ENCODE data around the gene FBXO10. TPM values are rescaled to one million over a fixed set of nuclear protein-coding genes. Genes with fewer than 3 reads are reported as not detected.

FBXO10 gene
- total and polyA plus RNA-seq, 10 of the 15 experiments (the other 5 are each of a cell fraction or from before 2014, with no cell fraction given): 1.6 to 17.2 (median 9.6) TPM

DNA sequence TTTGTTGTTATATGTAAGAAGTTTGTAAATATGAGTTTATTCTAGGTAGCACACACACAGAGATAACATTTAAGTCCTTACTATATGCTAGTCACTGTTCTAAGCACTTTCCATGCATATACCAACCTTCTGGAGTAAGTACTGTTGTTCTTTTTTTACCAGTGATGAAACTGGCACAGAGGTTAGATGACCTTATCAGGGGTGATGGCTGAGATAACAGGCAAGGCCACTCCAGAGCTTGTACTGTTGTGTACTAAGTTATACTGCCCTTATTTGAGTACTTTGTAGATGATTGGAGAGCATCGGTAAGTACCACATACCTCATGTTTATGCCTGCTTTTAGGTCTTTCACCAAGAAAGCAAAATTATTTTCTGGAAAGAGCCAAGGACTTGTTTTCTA, 84.2 kb downstream of the FBXO10 start:
- Histone ChIP-seq H3K4me3 (no peak overlapping the region), H3K27ac (ENCODE audit: control insufficient read depth, insufficient read depth) (no peak overlapping the region), H3K4me2 (ENCODE audit: control insufficient read depth, insufficient read depth) (no peak overlapping the region), H3K4me1 (ENCODE audit: control insufficient read depth, insufficient read depth, low read length) (peaks cover 7% of the 10 kb centered on the region), H3K9ac (ENCODE audit: control insufficient read depth, insufficient read depth, low read length) (no peak overlapping the region), H3K9me3 (replicated peaks; ENCODE audit: control insufficient read depth, insufficient read depth, low read length) (no peaks in the 10 kb centered on the region), H2AFZ (ENCODE audit: control insufficient read depth, low read depth, low read length) (no peak overlapping the region), H3K36me3 (ENCODE audit: control insufficient read depth in 2 of 2, insufficient read depth in 2 of 2, low read length in 1 of 2) (peaks cover 18 to 35% of the 10 kb centered on the region in 2 experiments), H3K27me3 (replicated peaks in 1 of 2; ENCODE audit: control insufficient read depth in 2 of 2, insufficient read depth in 2 of 2, low read length in 1 of 2) (no peaks in the 10 kb centered on the region), H3K79me2 (ENCODE audit: control insufficient read depth, insufficient read depth, low read length) (peaks cover 17% of the 10 kb centered on the region), H4K20me1 (ENCODE audit: control insufficient read depth, insufficient read depth) (no peaks in the 10 kb centered on the region)
- ChIA-PET SMC1A (ENCODE audit: uncharacterized antibody, unreplicated experiment) (interaction anchor here (1.4 kb wide), 1 partner anchor 83 kb away, joined by 3 read pairs; no protein-coding TSS in a partner anchor), POLR2A (no interaction called here), CTCF (no interaction called here), RAD21 (ENCODE audit: unreplicated experiment) (no interaction called here)
- BruUV-seq (replicated peaks): no TSS peak
- 100% methylated on average over 1 of the region's 1 CpG for WGBS (ENCODE audit: insufficient coverage, insufficient replicate concordance, low lambda C conversion rate, missing lambda C conversion rate)
- no peak for FAIRE-seq
- no peak for TF ChIP-seq EED (IDR thresholded peaks at IDR 0.05; ENCODE audit: low read depth)
- TF ChIP-seq, protein P1, sequence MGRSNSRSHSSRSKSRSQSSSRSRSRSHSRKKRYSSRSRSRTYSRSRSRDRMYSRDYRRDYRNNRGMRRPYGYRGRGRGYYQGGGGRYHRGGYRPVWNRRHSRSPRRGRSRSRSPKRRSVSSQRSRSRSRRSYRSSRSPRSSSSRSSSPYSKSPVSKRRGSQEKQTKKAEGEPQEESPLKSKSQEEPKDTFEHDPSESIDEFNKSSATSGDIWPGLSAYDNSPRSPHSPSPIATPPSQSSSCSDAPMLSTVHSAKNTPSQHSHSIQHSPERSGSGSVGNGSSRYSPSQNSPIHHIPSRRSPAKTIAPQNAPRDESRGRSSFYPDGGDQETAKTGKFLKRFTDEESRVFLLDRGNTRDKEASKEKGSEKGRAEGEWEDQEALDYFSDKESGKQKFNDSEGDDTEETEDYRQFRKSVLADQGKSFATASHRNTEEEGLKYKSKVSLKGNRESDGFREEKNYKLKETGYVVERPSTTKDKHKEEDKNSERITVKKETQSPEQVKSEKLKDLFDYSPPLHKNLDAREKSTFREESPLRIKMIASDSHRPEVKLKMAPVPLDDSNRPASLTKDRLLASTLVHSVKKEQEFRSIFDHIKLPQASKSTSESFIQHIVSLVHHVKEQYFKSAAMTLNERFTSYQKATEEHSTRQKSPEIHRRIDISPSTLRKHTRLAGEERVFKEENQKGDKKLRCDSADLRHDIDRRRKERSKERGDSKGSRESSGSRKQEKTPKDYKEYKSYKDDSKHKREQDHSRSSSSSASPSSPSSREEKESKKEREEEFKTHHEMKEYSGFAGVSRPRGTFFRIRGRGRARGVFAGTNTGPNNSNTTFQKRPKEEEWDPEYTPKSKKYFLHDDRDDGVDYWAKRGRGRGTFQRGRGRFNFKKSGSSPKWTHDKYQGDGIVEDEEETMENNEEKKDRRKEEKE (IDR thresholded peaks at IDR 0.05): no peak
- TF ChIP-seq CREB1 (IDR thresholded peaks at IDR 0.05; ENCODE audit: low read depth): no peak
- no peak for TF ChIP-seq NRF1 (conservative IDR thresholded peaks at IDR 0.05; ENCODE audit: low read depth, low read length)
- TF ChIP-seq, protein P2, sequence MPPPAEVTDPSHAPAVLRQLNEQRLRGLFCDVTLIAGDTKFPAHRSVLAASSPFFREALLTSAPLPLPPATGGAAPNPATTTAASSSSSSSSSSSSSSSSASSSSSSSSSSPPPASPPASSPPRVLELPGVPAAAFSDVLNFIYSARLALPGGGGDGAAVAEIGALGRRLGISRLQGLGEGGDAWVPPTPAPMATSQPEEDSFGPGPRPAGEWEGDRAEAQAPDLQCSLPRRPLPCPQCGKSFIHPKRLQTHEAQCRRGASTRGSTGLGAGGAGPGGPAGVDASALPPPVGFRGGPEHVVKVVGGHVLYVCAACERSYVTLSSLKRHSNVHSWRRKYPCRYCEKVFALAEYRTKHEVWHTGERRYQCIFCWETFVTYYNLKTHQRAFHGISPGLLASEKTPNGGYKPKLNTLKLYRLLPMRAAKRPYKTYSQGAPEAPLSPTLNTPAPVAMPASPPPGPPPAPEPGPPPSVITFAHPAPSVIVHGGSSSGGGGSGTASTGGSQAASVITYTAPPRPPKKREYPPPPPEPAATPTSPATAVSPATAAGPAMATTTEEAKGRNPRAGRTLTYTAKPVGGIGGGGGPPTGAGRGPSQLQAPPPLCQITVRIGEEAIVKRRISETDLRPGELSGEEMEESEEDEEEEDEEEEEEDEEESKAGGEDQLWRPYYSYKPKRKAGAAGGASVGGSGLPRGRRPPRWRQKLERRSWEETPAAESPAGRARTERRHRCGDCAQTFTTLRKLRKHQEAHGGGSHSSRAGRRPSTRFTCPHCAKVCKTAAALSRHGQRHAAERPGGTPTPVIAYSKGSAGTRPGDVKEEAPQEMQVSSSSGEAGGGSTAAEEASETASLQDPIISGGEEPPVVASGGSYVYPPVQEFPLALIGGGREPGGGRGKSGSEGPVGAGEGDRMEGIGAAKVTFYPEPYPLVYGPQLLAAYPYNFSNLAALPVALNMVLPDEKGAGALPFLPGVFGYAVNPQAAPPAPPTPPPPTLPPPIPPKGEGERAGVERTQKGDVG (CRISPR knock-in tag; IDR thresholded peaks at IDR 0.05): no peak
- no peak for TF ChIP-seq CBX3 (IDR thresholded peaks at IDR 0.05; ENCODE audit: borderline replicate concordance, low read depth)
- no peak for TF ChIP-seq ASH2L (IDR thresholded peaks at IDR 0.05; ENCODE audit: borderline replicate concordance, low read depth)
- TF ChIP-seq, protein P3, sequence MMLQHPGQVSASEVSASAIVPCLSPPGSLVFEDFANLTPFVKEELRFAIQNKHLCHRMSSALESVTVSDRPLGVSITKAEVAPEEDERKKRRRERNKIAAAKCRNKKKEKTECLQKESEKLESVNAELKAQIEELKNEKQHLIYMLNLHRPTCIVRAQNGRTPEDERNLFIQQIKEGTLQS (IDR thresholded peaks at IDR 0.05; ENCODE audit: borderline replicate concordance, extremely low read depth, low read depth, low read length): no peak
- ATAC-seq: no peak
- intact Hi-C loops (cut with micrococcal nuclease; ENCODE audit: unreplicated experiment): no loop called here
- in situ Hi-C loops (cut with MboI): loop anchor here (25.0 kb wide), 1 partner anchor 520 kb away; no protein-coding TSS in a partner anchor
- DNase-seq (ENCODE audit: low read depth, low spot score): no peak
